HG03066 (cell line): Measurements from ENCODE around the gene C13orf46.

Experiments used
- ATAC-seq: cut with Tn5 transposase; IDR thresholded peaks from one replicate; pipeline ENCODE4 v1.9.1; 2021; ENCODE audit warnings: low read depth; ENCODE audit not compliant: unreplicated experiment

C13orf46 gene

DNA sequence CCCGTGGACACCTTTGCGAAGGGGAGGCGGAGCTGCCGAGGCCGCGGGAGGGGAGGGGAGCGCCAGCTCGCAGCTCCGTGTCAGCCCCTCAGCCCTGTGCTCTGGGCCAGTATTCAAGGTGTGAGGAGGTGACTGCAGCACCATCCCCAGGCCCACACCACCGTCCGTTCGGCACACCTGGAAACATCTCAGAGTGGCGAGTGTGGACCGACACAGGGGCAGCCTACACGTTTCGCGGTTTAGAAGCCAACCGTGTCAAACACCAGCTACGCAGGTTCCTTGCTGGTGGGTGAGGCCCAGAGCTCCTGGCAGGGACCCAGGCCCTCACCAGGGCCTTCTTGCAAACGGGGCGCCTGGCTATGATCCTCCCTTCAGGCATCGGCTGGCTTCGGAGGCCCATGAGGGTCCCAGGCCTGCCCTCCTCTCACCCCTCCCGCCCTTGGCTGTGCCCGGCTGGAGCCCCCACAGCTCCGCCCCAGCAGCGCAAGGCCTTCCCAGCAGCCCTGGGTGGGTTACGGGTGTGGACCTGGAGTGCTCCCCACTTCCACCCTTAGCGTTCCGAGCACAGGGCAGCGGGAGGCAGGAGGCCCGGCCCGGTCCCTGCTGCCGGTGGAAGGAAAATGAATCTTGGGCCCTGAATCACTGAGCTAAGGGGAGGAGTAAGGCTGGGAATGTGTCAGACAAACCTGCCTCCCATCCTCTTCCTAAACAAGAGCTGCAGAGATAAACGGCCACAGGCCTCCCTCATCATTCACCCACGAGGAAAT lies 1.2 kb downstream of the C13orf46 start:
- ATAC-seq: no peak

DNA sequence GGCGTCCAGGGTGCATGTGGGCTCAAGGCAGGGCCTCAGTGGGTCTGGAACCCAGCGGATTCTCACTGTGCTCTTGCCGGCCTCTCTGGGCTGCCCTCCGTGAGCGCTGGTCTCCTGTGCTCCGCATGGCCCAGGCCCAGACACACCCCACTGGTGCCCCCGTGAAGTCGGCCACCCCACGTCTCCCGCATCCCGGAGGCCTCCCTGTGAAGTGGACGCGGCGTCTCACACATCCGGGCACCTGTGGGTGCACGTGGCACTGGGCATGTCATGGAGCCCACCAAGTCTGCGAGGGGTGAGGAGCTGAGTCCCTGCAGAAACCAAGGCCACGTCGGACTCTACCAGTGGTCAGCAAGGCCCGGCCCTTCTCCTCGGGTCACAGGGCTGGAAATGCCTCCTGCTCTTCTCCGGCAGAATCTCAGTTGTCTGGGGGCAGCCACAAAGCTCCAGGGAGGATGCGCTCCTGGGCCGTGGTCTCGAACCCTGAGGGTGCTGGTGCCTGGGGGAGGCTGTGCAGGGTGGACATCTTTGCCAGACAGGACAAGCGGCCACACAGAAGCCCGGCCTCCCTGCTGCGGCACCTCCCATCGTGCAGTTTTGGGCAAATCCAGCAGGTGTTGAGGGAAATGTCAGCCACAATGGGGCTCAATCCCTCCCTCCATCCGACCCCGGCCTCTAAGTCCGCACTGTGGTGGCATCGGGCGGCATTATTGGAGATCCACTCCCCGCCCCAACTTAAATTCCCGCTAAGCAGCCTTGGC lies 2.2 kb downstream of the C13orf46 start:
- ATAC-seq: no peak

GRCh38 chr13:113970810-113971470 lies 2.9 kb downstream of the C13orf46 start:
- no peak for ATAC-seq

DNA sequence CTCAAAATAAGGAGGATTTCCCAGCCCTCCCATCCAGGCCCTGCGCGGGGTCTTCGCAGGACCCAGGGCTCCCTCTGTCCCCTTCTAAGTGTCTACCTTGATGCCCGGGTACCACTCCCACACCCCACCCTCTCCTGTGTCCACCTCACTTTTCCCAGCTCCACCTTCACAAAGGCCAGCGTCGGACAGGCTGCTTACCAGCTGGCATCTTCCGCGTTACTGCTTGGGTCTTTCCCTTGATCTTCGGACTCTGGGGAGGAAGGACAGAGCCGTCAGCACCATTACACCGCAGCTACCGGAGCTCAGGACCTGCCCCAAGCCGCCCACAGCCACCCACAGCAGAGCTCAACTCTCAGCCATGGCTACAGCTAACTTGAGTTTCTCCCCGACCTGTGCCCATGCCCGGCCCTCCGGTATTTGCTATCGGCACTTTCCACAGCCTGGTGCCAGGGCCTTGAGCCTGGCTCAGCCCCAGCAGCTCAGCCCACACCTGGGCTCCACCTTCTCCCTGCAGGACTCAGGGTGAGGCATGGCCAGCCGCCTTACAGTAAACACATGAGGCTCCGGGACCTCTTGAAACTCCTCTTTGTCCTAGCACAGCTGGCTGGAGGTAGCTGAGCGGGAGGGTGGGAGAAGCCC lies 3.8 kb downstream of the C13orf46 start:
- no peak for ATAC-seq

GRCh38 chr13:113969311-113969972 lies 4.4 kb downstream of the C13orf46 start:
- ATAC-seq: no peak

DNA sequence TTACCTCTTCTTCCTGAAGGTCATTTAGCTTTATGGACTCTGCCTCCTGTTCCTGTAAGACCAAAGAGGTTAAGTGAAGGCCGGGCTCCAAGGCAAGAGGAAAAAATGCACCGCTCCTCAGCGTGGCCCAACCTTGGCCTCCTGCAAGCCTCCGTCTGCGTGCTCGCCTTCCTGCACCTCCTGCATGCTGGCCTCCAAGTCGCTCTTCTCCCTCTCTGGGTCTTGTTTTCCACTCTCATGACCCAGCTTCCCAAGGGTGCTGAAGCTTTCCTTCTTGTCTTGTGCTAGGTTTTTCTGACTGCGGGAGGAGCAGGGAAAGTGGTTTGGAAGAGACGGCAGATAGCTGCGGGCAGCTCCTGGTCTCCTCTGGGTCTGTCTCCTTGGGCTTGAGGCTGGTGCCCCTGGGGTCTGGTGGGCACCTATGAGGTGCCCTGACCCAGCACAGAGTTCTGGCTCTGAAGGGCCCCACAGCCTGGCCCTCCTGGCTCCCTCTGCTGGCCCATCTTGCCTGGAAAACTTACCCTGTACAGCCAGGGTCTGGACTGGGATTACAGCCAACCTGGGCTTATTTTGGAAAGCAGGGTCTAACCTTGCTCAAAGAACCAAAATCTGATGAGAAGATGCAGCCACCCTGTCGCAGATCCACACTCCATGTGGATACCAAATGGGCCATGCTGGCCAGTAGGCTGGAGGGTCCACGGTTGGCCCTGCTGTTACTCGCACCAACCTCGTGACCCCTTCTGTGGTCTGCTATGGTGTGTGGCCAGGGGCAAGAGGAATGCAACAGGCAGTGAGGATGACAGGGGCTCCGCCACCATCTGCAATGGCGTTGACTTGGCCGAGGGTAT lies 5.2 kb downstream of the C13orf46 start:
- ATAC-seq: no peak

DNA sequence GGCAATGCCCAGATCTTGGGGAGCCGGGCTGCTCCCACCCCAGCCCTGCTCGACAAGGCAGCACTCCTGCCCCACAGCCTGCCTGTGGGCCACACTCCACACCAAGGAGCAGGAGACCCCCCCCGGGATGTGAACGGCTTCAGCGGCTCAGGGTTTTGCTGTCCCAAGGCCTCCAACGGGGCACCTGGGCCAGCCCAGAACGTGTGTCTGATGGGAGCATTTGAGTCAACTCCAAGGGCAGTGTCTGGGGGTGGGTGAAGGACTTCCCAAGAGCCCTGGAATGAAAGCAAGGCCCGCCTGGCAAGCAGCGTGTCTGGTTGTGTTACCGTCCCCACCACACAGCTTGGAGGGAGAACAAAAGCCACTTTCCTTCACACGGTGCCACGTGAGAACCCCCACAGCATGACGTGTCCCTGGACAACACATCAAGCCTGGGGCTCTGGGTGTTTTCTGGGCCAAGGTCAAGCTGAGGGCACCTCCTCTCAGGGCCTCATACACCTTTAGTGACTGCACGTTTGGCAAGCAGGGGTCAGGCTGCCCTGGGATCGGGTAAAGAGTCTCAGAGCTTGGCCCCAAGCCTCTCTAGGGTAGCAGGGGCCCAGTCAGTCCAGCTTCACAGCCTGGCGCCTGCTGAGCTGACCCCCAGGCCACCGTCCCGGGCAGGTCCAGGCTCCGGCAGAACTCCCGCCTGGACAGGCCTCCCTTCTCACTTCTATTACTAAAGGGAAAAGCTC lies 6.0 kb downstream of the C13orf46 start:
- no peak for ATAC-seq

- ATAC-seq: no peak
Measured at GRCh38 chr13:113967206-113967720, 6.6 kb downstream of the C13orf46 start.

DNA sequence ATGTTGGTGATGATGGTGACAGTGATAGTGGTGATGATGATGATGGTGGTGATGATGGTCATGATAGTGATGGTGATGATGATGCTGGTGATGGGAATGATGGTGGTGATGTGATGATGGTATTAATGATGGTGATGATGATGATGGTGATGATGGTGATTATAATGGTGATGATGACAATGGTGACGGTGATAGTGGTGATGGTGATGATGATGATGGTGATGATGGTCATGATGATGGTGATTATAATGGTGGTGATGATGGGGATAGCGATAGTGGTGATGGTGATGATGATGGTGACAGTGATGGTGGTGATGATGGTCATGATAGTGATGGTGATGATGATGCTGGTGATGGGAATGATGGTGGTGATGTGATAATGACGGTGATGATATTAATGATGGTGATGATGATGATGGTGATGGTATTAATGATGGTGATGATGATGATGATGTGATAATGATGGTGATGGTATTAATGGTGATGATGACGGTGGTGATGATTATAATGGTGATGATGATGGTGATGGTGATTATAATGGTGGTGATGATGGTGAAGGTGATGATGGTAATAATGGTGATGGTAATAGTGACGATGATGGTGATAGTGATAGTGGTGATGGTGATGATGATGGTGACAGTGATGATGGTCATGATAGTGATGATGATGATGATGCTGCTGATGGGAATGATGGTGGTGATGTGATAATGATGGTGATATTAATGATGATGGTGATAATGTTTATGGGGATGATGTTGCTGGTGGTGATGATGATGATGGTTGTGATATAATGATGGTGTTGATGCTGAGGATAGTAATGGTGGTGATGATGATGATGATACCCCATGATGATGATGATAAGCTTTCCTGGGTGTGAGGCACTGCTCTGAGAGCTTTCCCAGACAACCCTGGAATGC lies 7.7 kb downstream of the C13orf46 start:
- ATAC-seq: no peak

- ATAC-seq: no peak
Measured at GRCh38 chr13:113965383-113965874, 8.4 kb downstream of the C13orf46 start.

GRCh38 chr13:113964251-113964995 lies 9.5 kb downstream of the C13orf46 start:
- no peak for ATAC-seq

- ATAC-seq: no peak
Measured at GRCh38 chr13:113963376-113963775, 10.5 kb downstream of the C13orf46 start.

DNA sequence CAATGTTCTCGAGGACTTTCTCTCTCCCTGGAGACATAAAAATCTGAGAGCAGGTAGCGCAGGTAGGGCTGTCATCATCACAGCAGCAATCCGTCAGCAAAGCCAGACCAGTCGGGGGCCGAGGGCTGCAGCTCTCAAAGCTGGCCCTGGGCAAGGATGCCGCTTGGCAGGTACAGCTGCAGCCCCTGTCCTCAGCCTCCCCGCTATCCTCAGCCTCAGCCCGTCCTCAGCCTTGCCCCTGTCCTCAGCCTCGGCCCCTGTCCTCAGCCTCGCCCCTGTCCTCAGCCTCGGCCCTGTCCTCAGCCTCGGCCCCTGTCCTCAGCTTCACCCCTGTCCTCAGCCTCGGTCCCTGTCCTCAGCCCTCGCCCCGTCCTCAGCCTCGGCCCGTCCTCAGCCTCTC lies 10.9 kb downstream of the C13orf46 start:
- no peak for ATAC-seq

GRCh38 chr13:113962386-113962785 lies 11.5 kb downstream of the C13orf46 start:
- no peak for ATAC-seq

GRCh38 chr13:113960276-113960948 lies 13.5 kb downstream of the C13orf46 start:
- no peak for ATAC-seq

DNA sequence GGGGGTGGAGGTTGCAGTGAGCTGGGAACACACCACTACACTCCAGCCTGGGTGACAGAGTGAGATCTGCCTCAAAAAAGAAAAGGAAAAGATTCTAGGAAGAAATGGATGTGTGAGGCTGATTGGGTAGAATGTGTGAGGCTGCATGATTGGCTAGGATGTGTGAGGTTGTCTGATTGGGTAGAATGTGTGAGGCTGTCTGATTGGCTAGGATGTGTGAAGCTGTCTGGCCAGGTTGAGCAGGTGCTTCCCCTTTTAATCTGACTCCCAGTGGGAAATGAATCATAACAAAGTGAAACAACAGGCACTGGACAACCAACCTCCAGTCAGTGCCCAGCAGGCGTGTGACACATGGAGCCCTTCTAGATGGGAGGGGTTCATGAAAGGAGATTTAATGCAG lies 14.7 kb downstream of the C13orf46 start:
- no peak for ATAC-seq
